ENCODE data around the gene GGNBP2.
"Not testable (repeated sequence)": the region's sequence is repeated elsewhere in the genome, so short reads cannot be mapped to it uniquely, and the experiment has no call there.

GGNBP2 gene

GRCh38 chr17:36599546-36600250 lies 55.0 kb downstream of the GGNBP2 start:
- no peak for TF ChIP-seq CTCF (conservative IDR thresholded peaks at IDR 0.05; ENCODE audit: control insufficient read depth, insufficient read depth, low read depth, low read length)
- no peak for DNase-seq (ENCODE audit: low read depth)
- no peak overlapping the region for H3K4me3 ChIP-seq (ENCODE audit: control insufficient read depth, low read depth, low read length)

- peak overlapping the region; percentile 86 for H3K4me3 ChIP-seq (ENCODE audit: control insufficient read depth, low read depth, low read length)
- TF ChIP-seq CTCF (conservative IDR thresholded peaks at IDR 0.05; ENCODE audit: control insufficient read depth, insufficient read depth, low read depth, low read length) = no peak
- DNase-seq (ENCODE audit: low read depth) = no peak
These were observed 55.7 kb downstream of the GGNBP2 start for GRCh38 chr17:36600465-36600864.

- peak overlapping the region; percentile 86 for H3K4me3 ChIP-seq (ENCODE audit: control insufficient read depth, low read depth, low read length)
- no peak for TF ChIP-seq CTCF (conservative IDR thresholded peaks at IDR 0.05; ENCODE audit: control insufficient read depth, insufficient read depth, low read depth, low read length)
- peak; percentile 18 for DNase-seq (ENCODE audit: low read depth)
These were observed 56.2 kb downstream of the GGNBP2 start for GRCh38 chr17:36600936-36601302.

- DNase-seq (ENCODE audit: low read depth) = peak; percentile 87
These were observed 56.7 kb downstream of the GGNBP2 start, which contains the start of gene MRM1 for GRCh38 chr17:36601303-36602029. TSS of gene MRM1 (plus strand) at chr17:36601583. CDS start at chr17:36601811, 228 bp downstream.

GRCh38 chr17:36602030-36602748 lies 57.5 kb downstream of the GGNBP2 start:
- no peak for DNase-seq (ENCODE audit: low read depth)
- TF ChIP-seq CTCF (conservative IDR thresholded peaks at IDR 0.05; ENCODE audit: control insufficient read depth, insufficient read depth, low read depth, low read length) = no peak
- peak overlapping the region; percentile 86 for H3K4me3 ChIP-seq (ENCODE audit: control insufficient read depth, low read depth, low read length)

More at GRCh38 chr17:36601303-36602029, 56.7 kb downstream of the GGNBP2 start, which contains the start of gene MRM1:
- TF ChIP-seq CTCF (conservative IDR thresholded peaks at IDR 0.05; ENCODE audit: control insufficient read depth, insufficient read depth, low read depth, low read length) = no peak
- peak within 1 kb of the TSS; percentile 86 for H3K4me3 ChIP-seq (ENCODE audit: control insufficient read depth, low read depth, low read length)

GRCh38 chr17:36602924-36603384 lies 58.2 kb downstream of the GGNBP2 start:
- TF ChIP-seq CTCF (conservative IDR thresholded peaks at IDR 0.05; ENCODE audit: control insufficient read depth, insufficient read depth, low read depth, low read length) = peak; percentile 84
- DNase-seq (ENCODE audit: low read depth) = peak; percentile 71
- peak overlapping the region; percentile 86 for H3K4me3 ChIP-seq (ENCODE audit: control insufficient read depth, low read depth, low read length)

- not testable (repeated sequence) for H3K4me3 ChIP-seq (ENCODE audit: control insufficient read depth, low read depth, low read length); DNase-seq (ENCODE audit: low read depth)
These were observed 60.3 kb downstream of the GGNBP2 start for GRCh38 chr17:36605028-36605427.
